Measurements from ENCODE around the gene PSMD4. TPM values are rescaled to one million over a fixed set of nuclear protein-coding genes. Genes with fewer than 3 reads are reported as not detected.

Gene PSMD4
- polyA plus RNA-seq, 1 donor (not counting 4 experiments of a cell fraction or from before 2014, with no cell fraction given), result 219 TPM

DNA sequence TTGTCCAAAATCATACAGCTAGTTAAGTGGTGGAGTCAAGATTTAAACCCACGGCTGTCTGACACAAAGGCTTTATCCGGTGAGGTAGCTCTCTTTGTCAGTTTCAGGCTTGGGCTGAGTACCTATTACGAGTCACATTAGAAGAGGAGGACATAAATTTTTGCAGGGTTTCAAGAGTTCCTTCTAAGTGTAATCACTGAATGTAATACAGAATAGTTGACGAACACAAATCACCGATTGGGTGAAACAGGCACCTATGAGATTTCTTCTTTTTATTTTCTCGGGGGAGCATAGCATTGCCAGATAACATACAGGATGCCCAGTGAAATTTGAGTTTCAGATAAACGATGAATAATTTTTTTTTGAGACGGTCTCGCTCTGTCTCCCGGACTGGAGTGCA lies 847 bp downstream of the PSMD4 start:
- Histone ChIP-seq H2AFZ (ENCODE audit: control insufficient read depth, low read length) (no peak overlapping the region), H3K36me3 (ENCODE audit: control insufficient read depth in 2 of 2, extremely low read depth in 1 of 2, insufficient read depth in 2 of 2, low read length in 2 of 2) (no peaks in the 10 kb centered on the region), H3K79me2 (ENCODE audit: control insufficient read depth, insufficient read depth, low read length) (peaks cover 50% of the 10 kb centered on the region), H3K27me3 (ENCODE audit: control insufficient read depth, extremely low read depth, insufficient read depth, low read length) (no peaks in the 10 kb centered on the region), H3K4me1 (ENCODE audit: control insufficient read depth, extremely low read depth, insufficient read depth, low read length) (peaks cover 14% of the 10 kb centered on the region), H3K4me2 (ENCODE audit: control insufficient read depth, extremely low read depth, insufficient read depth, low read depth, low read length) (peak overlapping the region; percentile 84), H3K9me1 (ENCODE audit: control insufficient read depth, extremely low read depth, insufficient read depth, low read length) (peaks cover 4% of the 10 kb centered on the region), H3K9me3 (ENCODE audit: control insufficient read depth, low read depth, low read length) (no peaks in the 10 kb centered on the region), H3K27ac (ENCODE audit: control insufficient read depth, insufficient read depth, low read length) (peak overlapping the region; percentile 87), H3K9ac (ENCODE audit: control insufficient read depth, extremely low read depth, insufficient read depth, low read length) (peak overlapping the region; percentile 92), H3K4me3 (ENCODE audit: control insufficient read depth in 2 of 3, extremely low read depth in 1 of 3, insufficient read depth in 2 of 3, low read depth in 1 of 3, low read length in 3 of 3) (peak overlapping the region; percentile 66 to 89 (median 74)), H4K20me1 (ENCODE audit: control insufficient read depth, extremely low read depth, insufficient read depth, low read length) (peaks cover 5% of the 10 kb centered on the region)
- dilution Hi-C loops (cut with MboI; ENCODE audit: extremely low pct_ligation_motif_present, low sequenced_read_pairs), result no loop called here
- no peak for DNase-seq (ENCODE audit: low read depth, low spot score)
- no peak for TF ChIP-seq EZH2 (IDR thresholded peaks at IDR 0.05; ENCODE audit: low read length)
- TF ChIP-seq, protein P1, sequence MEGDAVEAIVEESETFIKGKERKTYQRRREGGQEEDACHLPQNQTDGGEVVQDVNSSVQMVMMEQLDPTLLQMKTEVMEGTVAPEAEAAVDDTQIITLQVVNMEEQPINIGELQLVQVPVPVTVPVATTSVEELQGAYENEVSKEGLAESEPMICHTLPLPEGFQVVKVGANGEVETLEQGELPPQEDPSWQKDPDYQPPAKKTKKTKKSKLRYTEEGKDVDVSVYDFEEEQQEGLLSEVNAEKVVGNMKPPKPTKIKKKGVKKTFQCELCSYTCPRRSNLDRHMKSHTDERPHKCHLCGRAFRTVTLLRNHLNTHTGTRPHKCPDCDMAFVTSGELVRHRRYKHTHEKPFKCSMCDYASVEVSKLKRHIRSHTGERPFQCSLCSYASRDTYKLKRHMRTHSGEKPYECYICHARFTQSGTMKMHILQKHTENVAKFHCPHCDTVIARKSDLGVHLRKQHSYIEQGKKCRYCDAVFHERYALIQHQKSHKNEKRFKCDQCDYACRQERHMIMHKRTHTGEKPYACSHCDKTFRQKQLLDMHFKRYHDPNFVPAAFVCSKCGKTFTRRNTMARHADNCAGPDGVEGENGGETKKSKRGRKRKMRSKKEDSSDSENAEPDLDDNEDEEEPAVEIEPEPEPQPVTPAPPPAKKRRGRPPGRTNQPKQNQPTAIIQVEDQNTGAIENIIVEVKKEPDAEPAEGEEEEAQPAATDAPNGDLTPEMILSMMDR (optimal IDR thresholded peaks at IDR 0.05 in 1 of 3, IDR thresholded peaks at IDR 0.05 in 1 of 3, conservative IDR thresholded peaks at IDR 0.05 in 1 of 3; ENCODE audit: extremely low read depth in 1 of 3, insufficient read depth in 2 of 3, low read length in 3 of 3), result no peak
- peak; percentile 36 for FAIRE-seq

DNA sequence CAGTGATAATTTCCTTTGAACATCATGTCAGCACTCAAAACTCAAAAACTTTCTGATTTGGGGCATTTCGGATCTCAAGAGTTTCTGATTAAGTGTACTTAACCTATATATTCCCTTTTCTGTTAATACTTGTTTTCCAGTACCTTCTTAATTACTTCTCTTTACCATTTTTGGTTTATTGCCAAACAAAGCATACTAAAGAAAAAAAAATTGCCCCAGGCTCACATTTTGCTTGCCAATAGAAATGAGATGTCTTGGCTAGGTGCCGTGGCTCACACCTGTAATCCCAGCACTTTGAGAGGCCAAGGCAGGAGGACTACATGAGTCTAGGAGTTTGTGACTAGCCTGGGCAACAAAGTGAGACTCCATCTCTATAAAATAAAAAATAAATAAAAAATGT lies 4.8 kb downstream of the PSMD4 start:
- TF ChIP-seq, protein P1 (optimal IDR thresholded peaks at IDR 0.05 in 1 of 3, IDR thresholded peaks at IDR 0.05 in 1 of 3, conservative IDR thresholded peaks at IDR 0.05 in 1 of 3; ENCODE audit: extremely low read depth in 1 of 3, insufficient read depth in 2 of 3, low read length in 3 of 3), result no peak
- no peak for TF ChIP-seq EZH2 (IDR thresholded peaks at IDR 0.05; ENCODE audit: low read length)
- Histone ChIP-seq H3K79me2 (ENCODE audit: control insufficient read depth, insufficient read depth, low read length) (peaks cover 62% of the 10 kb centered on the region), H2AFZ (ENCODE audit: control insufficient read depth, low read length) (no peak overlapping the region), H4K20me1 (ENCODE audit: control insufficient read depth, extremely low read depth, insufficient read depth, low read length) (peaks cover 5% of the 10 kb centered on the region), H3K9ac (ENCODE audit: control insufficient read depth, extremely low read depth, insufficient read depth, low read length) (no peak overlapping the region), H3K27me3 (ENCODE audit: control insufficient read depth, extremely low read depth, insufficient read depth, low read length) (no peaks in the 10 kb centered on the region), H3K4me2 (ENCODE audit: control insufficient read depth, extremely low read depth, insufficient read depth, low read depth, low read length) (peak overlapping the region; percentile 45), H3K36me3 (ENCODE audit: control insufficient read depth in 2 of 2, extremely low read depth in 1 of 2, insufficient read depth in 2 of 2, low read length in 2 of 2) (peaks cover 7 to 12% of the 10 kb centered on the region in 2 experiments), H3K4me3 (ENCODE audit: control insufficient read depth in 2 of 3, extremely low read depth in 1 of 3, insufficient read depth in 2 of 3, low read depth in 1 of 3, low read length in 3 of 3) (no peak overlapping the region), H3K4me1 (ENCODE audit: control insufficient read depth, extremely low read depth, insufficient read depth, low read length) (peaks cover 14% of the 10 kb centered on the region), H3K9me3 (ENCODE audit: control insufficient read depth, low read depth, low read length) (no peaks in the 10 kb centered on the region), H3K27ac (ENCODE audit: control insufficient read depth, insufficient read depth, low read length) (peak overlapping the region; percentile 4), H3K9me1 (ENCODE audit: control insufficient read depth, extremely low read depth, insufficient read depth, low read length) (peaks cover 4% of the 10 kb centered on the region)
- dilution Hi-C loops (cut with MboI; ENCODE audit: extremely low pct_ligation_motif_present, low sequenced_read_pairs), result no loop called here
- no peak for DNase-seq (ENCODE audit: low read depth, low spot score)
- no peak for FAIRE-seq
